ENCODE data around the gene LRMDA. TPM values are rescaled to one million over a fixed set of nuclear protein-coding genes. Genes with fewer than 3 reads are reported as not detected.

The LRMDA gene
- total and polyA plus RNA-seq, 10 of the 15 experiments (the other 5 are each of a cell fraction or from before 2014, with no cell fraction given), result 0.07 to 0.54 (median 0.29) TPM; not detected in 4

DNA sequence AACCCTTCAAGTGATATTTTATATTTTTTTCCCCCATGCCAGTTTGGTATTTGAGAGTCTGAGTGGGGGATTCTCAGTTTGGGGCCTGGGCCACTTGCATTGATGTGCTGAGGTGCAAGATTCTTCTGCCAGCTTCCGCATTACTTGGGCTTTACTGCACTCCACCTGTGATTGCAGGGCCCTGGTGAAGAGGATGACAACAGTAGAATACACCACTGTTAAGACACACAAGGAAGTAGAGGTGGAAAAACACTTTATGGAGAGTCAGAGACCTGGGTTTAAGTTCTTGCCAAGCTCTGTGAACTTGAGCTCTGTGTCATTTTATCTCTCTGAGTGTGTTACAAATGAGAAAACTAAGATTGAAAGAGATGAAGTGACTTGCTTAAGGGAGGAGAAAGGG is 209.4 kb downstream of the LRMDA start (continued):
- TF ChIP-seq IKZF2 (IDR thresholded peaks at IDR 0.05) (no peak), CHD1 (IDR thresholded peaks at IDR 0.05; ENCODE audit: low read depth, low read length) (no peak), TARDBP (IDR thresholded peaks at IDR 0.05; ENCODE audit: borderline replicate concordance) (no peak), BACH1 (IDR thresholded peaks at IDR 0.05; ENCODE audit: borderline replicate concordance) (no peak), POU2F2 (IDR thresholded peaks at IDR 0.05; ENCODE audit: borderline replicate concordance, low read depth, low read length) (no peak), MXI1 (IDR thresholded peaks at IDR 0.05; ENCODE audit: low read depth, low read length) (no peak), YBX1 (IDR thresholded peaks at IDR 0.05) (no peak)
- TF ChIP-seq, protein P1, sequence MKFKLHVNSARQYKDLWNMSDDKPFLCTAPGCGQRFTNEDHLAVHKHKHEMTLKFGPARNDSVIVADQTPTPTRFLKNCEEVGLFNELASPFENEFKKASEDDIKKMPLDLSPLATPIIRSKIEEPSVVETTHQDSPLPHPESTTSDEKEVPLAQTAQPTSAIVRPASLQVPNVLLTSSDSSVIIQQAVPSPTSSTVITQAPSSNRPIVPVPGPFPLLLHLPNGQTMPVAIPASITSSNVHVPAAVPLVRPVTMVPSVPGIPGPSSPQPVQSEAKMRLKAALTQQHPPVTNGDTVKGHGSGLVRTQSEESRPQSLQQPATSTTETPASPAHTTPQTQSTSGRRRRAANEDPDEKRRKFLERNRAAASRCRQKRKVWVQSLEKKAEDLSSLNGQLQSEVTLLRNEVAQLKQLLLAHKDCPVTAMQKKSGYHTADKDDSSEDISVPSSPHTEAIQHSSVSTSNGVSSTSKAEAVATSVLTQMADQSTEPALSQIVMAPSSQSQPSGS (IDR thresholded peaks at IDR 0.05; ENCODE audit: low read length), result no peak

DNA sequence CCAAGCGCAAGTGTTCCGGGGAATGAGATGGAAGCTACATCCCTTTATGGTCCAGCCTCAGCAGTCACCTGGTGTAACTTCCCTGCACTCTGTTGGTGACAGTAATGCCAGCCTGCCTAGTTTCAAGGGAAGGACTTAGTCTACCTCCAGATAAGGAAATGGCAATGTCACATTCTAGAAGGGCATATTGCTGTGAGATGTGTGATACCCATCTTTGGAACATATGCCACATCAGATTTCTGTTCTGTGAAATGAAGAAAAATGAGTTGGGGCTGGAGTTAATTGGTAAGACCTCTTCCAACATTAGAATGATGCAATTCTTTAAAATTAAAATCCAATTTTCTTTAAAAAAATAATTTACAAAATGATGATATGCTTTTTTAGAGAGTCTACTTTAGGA is 212.0 kb downstream of the LRMDA start:
- Histone ChIP-seq H3K27me3 (replicated peaks in 1 of 2; ENCODE audit: control insufficient read depth in 2 of 2, insufficient read depth in 2 of 2, low read length in 1 of 2) (no peaks in the 10 kb centered on the region; a peak in 1 of 4 replicates), H3K4me2 (ENCODE audit: control insufficient read depth, insufficient read depth) (no peak overlapping the region), H4K20me1 (ENCODE audit: control insufficient read depth, insufficient read depth) (no peaks in the 10 kb centered on the region), H3K4me3 (no peak overlapping the region), H3K9ac (ENCODE audit: control insufficient read depth, insufficient read depth, low read length) (no peak overlapping the region), H3K9me3 (replicated peaks; ENCODE audit: control insufficient read depth, insufficient read depth, low read length) (no peaks in the 10 kb centered on the region), H3K4me1 (ENCODE audit: control insufficient read depth, insufficient read depth, low read length) (no peaks in the 10 kb centered on the region), H2AFZ (ENCODE audit: control insufficient read depth, low read depth, low read length) (no peak overlapping the region), H3K27ac (ENCODE audit: control insufficient read depth, insufficient read depth) (no peak overlapping the region), H3K79me2 (ENCODE audit: control insufficient read depth, insufficient read depth, low read length) (no peaks in the 10 kb centered on the region), H3K36me3 (ENCODE audit: control insufficient read depth in 2 of 2, insufficient read depth in 2 of 2, low read length in 1 of 2) (no peaks in the 10 kb centered on the region)
- intact Hi-C loops (cut with micrococcal nuclease; ENCODE audit: unreplicated experiment), result loop anchor here (10.0 kb wide), 1 partner anchor 239 kb away; the partner anchor contains the start of gene ZNF503
- FAIRE-seq (no peak), ATAC-seq (no peak), DNase-seq (ENCODE audit: low read depth, low spot score) (no peak)
- TF ChIP-seq CHD4 (IDR thresholded peaks at IDR 0.05), result no peak
- TF ChIP-seq POLR2AphosphoS5 (IDR thresholded peaks at IDR 0.05; ENCODE audit: low read length), result no peak
- no peak for TF ChIP-seq IRF4 (IDR thresholded peaks at IDR 0.05; ENCODE audit: low read depth, low read length)
- no peak for TF ChIP-seq CBX5 (IDR thresholded peaks at IDR 0.05; ENCODE audit: low read depth)
- TF ChIP-seq, protein P1 (IDR thresholded peaks at IDR 0.05; ENCODE audit: low read length), result no peak
- TF ChIP-seq TCF3 (IDR thresholded peaks at IDR 0.05; ENCODE audit: borderline replicate concordance, insufficient read depth, low read depth, low read length), result no peak
- TF ChIP-seq, protein P2, sequence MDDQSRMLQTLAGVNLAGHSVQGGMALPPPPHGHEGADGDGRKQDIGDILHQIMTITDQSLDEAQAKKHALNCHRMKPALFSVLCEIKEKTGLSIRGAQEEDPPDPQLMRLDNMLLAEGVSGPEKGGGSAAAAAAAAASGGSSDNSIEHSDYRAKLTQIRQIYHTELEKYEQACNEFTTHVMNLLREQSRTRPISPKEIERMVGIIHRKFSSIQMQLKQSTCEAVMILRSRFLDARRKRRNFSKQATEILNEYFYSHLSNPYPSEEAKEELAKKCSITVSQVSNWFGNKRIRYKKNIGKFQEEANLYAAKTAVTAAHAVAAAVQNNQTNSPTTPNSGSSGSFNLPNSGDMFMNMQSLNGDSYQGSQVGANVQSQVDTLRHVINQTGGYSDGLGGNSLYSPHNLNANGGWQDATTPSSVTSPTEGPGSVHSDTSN (IDR thresholded peaks at IDR 0.05; ENCODE audit: insufficient replicate concordance, low read depth, low read length), result no peak
- TF ChIP-seq, protein P3, sequence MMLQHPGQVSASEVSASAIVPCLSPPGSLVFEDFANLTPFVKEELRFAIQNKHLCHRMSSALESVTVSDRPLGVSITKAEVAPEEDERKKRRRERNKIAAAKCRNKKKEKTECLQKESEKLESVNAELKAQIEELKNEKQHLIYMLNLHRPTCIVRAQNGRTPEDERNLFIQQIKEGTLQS (IDR thresholded peaks at IDR 0.05; ENCODE audit: borderline replicate concordance, extremely low read depth, low read depth, low read length), result no peak
- TF ChIP-seq MYC (IDR thresholded peaks at IDR 0.05; ENCODE audit: insufficient read depth, insufficient read length, insufficient replicate concordance, low read length, severe bottlenecking), result no peak
- no peak for TF ChIP-seq RELA (IDR thresholded peaks at IDR 0.05; ENCODE audit: borderline replicate concordance, partially characterized antibody)
- TF ChIP-seq, protein P4, sequence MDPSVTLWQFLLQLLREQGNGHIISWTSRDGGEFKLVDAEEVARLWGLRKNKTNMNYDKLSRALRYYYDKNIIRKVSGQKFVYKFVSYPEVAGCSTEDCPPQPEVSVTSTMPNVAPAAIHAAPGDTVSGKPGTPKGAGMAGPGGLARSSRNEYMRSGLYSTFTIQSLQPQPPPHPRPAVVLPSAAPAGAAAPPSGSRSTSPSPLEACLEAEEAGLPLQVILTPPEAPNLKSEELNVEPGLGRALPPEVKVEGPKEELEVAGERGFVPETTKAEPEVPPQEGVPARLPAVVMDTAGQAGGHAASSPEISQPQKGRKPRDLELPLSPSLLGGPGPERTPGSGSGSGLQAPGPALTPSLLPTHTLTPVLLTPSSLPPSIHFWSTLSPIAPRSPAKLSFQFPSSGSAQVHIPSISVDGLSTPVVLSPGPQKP (IDR thresholded peaks at IDR 0.05; ENCODE audit: low read depth, low read length), result no peak
- no peak for TF ChIP-seq ZNF217 (IDR thresholded peaks at IDR 0.05)
- BruUV-seq (replicated peaks), result no TSS peak
- ChIA-PET POLR2A (no interaction called here), RAD21 (ENCODE audit: unreplicated experiment) (no interaction called here), SMC1A (ENCODE audit: uncharacterized antibody, unreplicated experiment) (interaction anchor here (1.4 kb wide), 1 partner anchor 12 kb away, joined by 6 read pairs; no protein-coding TSS in a partner anchor), CTCF (no interaction called here)
- in situ Hi-C loops (cut with MboI), result no loop called here
- 90% methylated on average over 2 of the region's 2 CpGs for WGBS (ENCODE audit: insufficient coverage, insufficient replicate concordance, low lambda C conversion rate, missing lambda C conversion rate)

Data from GM12878 (cell line).